AG04449 (cell line): ENCODE data around the gene RUVBL1.

Experiments
- CTCF ChIA-PET: fragments of 350-600 bp; formaldehyde crosslinking; extraction: SDS; loops from one replicate; lab custom pipeline; 2021; ENCODE audit warnings: antibody characterized with exemption; lab: Yijun Ruan, JAX
- POLR2A ChIA-PET: fragments of 400-600, 350-600 bp; formaldehyde crosslinking; extraction: SDS; loops from one replicate; lab custom pipeline; 2020; ENCODE audit warnings: antibody characterized with exemption, inconsistent platforms; lab: Yijun Ruan, JAX
- DNase-seq: peaks from one replicate; pipeline ENCODE4 v3.0.0-alpha.2; 2010; ENCODE audit warnings: low read depth, low spot score
- H3K4me3 ChIP-seq: 2 replicates; pipeline ENCODE4 v1.5.1; 2011; ENCODE audit warnings: low read depth, mild to moderate bottlenecking, control low read depth, low read length
- CTCF ChIP-seq: IDR thresholded peaks from one replicate; pipeline ENCODE4 v1.5.1; 2011; ENCODE audit warnings: mild to moderate bottlenecking, moderate library complexity, low read length, control low read depth, inconsistent platforms; ENCODE audit not compliant: insufficient read depth; ENCODE audit errors: missing control alignments

RUVBL1 gene

GRCh38 chr3:128075522-128076482 lies 47.8 kb downstream of the RUVBL1 start:
- TF ChIP-seq CTCF = peak; percentile 96
- peak overlapping the region; percentile 32 for H3K4me3 ChIP-seq
- DNase-seq = no peak
- ChIA-PET POLR2A (interaction anchor here (0.9 to 1.8 kb wide), 3 partner anchors 10 to 58 kb away, joined by 3 to 5 read pairs (median 4); no protein-coding TSS in a partner anchor), CTCF (interaction anchor here (0.6 to 5.4 kb wide), 14 partner anchors 9 to 486 kb away, joined by 3 to 40 read pairs (median 4); no protein-coding TSS in a partner anchor)

GRCh38 chr3:128074851-128075521 lies 48.6 kb downstream of the RUVBL1 start:
- CTCF ChIA-PET = interaction anchor here (0.9 to 5.4 kb wide), 11 partner anchors 8 to 487 kb away, joined by 3 to 40 read pairs (median 13); no protein-coding TSS in a partner anchor
- peak overlapping the region; percentile 32 for H3K4me3 ChIP-seq
- TF ChIP-seq CTCF = no peak
- POLR2A ChIA-PET = interaction anchor here (0.9 to 1.8 kb wide), 3 partner anchors 9 to 58 kb away, joined by 3 to 5 read pairs (median 4); no protein-coding TSS in a partner anchor
- no peak for DNase-seq

DNA sequence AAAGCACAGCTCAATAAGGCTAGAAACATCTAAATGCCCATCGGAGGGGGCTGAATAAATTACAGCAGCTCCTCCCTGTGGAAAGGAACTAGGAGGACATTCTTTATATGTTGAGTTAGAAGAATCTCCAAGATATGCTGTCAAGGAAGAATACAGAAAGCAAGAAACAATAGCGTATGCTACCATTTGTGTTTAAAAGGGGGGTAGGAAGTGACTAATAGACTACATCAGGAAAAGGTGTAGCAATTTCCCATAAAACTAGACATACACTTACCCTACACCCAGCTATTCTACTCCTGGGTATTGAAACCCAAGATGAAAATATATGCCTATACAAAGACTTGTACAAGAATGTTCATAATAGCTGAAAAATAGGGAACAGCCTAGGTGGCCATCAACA lies 49.8 kb downstream of the RUVBL1 start:
- ChIA-PET POLR2A (interaction anchor here (0.6 kb wide), 1 partner anchor 11 kb away, joined by 3 read pairs; no protein-coding TSS in a partner anchor), CTCF (interaction anchor here (0.8 to 3.5 kb wide), 10 partner anchors 9 to 423 kb away, joined by 4 to 25 read pairs (median 5); no protein-coding TSS in a partner anchor)
- no peak overlapping the region for H3K4me3 ChIP-seq
- no peak for TF ChIP-seq CTCF
- no peak for DNase-seq

DNA sequence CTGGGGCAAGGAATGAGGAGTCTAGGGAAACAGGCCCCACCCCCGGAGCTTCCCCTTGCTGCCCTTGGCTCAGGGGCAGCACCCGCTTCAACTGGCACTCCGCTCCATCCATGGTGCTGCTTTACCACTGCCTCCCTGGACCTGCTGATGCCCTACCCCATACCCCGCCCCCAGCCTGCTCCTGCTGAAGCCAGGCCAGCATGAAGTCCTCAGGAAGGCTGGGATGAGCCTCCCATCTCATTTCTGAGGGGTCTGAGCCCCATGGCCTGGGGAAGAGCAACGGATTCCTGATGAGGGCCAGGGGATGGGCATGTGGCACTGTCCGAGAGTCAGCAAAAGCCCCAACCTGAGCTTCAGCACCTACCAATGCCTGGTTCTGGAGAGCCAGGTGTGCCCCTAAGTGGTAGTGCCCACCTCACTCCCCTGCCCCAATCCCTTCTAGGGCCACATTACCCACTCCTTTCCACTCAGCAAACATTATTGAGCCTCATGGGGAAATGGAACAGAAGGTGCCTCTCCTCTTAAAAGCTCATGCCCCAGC lies 50.4 kb downstream of the RUVBL1 start:
- CTCF ChIA-PET = interaction anchor here (1.0 to 3.5 kb wide), 9 partner anchors 9 to 153 kb away, joined by 4 to 25 read pairs (median 5); no protein-coding TSS in a partner anchor
- DNase-seq = no peak
- no peak for TF ChIP-seq CTCF

DNA sequence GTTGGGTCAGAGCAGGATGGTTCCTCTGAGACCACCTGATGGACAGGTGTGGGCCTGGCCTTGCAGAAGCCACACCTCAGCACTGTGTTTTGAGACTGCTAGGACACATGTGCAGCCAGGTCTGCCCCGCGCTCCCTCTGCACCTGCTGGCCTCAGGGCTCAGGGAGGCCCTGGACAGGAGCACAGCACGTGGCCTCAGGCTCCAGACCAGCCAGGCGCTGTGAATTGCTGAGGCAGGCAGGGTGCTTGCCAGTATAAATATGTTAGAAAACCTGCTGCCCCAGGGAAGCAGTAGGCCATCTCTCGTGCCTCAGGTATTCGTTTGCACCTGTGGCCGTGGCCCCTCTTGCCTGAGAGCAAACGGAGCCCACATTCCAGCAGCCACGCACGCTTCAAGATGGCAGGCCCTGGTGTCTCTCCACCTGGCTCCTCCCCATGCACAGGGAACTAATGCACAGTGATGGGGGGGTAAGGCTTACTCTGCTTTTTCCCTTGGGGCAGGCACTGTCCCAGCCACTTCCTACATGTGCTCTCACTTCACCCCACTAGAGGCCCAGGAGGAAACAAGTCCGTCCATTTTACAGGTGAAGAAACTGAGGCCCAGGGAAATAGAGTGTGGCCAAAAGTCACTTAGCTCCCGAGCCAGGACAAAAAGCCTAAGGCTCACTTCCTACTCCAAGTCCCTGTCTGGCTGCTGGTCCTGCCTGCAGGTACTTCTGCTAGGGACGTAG lies 51.0 kb downstream of the RUVBL1 start:
- ChIA-PET POLR2A (no interaction called here), CTCF (interaction anchor here (1.2 to 3.5 kb wide), 6 partner anchors 15 to 536 kb away, joined by 4 to 18 read pairs (median 6); no protein-coding TSS in a partner anchor)
- H3K4me3 ChIP-seq = no peak overlapping the region

More for the DNA sequence above, 50.4 kb downstream of the RUVBL1 start:
- no peak overlapping the region for H3K4me3 ChIP-seq
- POLR2A ChIA-PET = no interaction called here

More for the DNA sequence above, 51.0 kb downstream of the RUVBL1 start:
- no peak for DNase-seq
- no peak for TF ChIP-seq CTCF
